Effector CD8-positive, alpha-beta T cell (primary cell): ENCODE measurements around the gene GALR1.
"Not testable (repeated sequence)": the region's sequence is repeated elsewhere in the genome, so short reads cannot be mapped to it uniquely, and the experiment has no call there.

Experiments
- DNase-seq: peaks from one replicate; lab custom pipeline; 2025; lab: John Stamatoyannopoulos, UW

GALR1 gene

GRCh38 chr18:77250926-77251729 lies 1.5 kb downstream of the GALR1 start:
- no peak for DNase-seq

- no peak for DNase-seq
These were observed 2.0 kb downstream of the GALR1 start for GRCh38 chr18:77251730-77252050.

DNA sequence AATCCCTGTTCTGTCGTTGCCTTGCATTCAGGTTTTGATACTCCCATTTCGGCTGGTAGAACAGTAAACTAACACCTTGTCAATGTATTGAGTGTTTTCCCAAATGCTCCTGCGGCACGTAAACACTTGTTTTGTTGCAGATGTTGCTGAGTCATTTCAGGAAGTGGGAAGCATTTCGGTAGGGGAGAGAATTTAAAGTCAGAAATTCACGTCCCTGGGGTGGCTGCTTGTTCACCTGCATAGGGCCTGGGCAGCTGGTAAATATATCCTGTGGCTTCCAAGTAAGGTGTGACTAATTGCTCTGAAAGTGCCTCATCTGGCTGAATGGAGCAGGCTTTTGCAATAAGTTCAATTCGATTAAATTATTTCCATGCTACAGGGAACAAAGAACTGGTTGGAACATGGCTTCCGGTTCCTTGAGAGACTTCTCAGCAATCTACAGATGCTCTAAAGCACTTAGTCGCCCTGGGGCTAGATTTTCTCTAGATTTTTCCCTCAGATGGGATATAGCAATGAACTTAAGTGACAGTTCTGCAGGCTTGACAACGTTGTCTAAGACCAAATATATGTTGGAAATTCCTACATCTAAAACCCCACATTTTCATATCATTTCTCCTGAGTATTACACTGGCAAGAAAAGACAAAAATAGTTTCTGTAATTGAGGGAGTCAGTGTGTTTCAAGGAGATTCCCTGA lies 5.2 kb downstream of the GALR1 start:
- no peak for DNase-seq

- no peak for DNase-seq
These were observed 5.9 kb downstream of the GALR1 start for GRCh38 chr18:77255426-77256105.

- DNase-seq, result no peak
These were observed 13.2 kb downstream of the GALR1 start for GRCh38 chr18:77262643-77263465.

DNA sequence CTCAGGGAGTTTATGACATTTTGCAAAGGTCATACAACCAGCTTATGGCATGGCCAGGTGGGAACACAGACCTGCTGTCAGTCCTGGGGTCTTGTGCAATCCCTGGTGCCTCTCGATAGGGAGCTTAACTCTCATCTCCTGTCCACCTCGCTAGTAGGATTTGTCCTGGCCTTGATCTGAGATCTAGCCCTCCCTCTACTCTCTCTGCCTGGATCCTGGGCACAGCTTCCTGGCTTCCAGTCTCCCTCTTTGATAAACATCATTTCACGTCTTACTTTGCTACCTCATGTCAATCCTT lies 13.8 kb downstream of the GALR1 start:
- DNase-seq, result no peak

DNA sequence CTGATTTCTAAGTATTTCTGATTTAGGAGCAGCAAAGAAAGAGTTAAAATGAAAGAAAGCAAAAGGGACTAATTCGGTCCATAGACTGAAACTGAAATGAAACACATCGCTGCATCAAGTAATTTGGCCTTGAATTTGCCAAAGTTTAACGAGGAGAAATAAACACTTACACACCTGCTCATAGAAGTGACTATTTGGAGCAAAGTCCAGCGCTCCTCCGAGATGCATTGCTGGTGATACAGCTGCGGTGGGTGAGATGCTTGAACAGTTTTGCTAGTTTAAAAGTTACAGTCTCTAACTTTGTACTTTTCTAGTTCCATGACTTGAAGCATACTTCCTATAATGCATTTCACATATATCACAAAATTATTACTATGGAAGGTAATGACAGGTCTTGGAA lies 18.3 kb downstream of the GALR1 start:
- DNase-seq, result no peak

- DNase-seq, result no peak
These were observed 18.8 kb downstream of the GALR1 start for GRCh38 chr18:77268456-77268855.

- DNase-seq, result no peak
These were observed 22.2 kb downstream of the GALR1 start for GRCh38 chr18:77271576-77272481.

DNA sequence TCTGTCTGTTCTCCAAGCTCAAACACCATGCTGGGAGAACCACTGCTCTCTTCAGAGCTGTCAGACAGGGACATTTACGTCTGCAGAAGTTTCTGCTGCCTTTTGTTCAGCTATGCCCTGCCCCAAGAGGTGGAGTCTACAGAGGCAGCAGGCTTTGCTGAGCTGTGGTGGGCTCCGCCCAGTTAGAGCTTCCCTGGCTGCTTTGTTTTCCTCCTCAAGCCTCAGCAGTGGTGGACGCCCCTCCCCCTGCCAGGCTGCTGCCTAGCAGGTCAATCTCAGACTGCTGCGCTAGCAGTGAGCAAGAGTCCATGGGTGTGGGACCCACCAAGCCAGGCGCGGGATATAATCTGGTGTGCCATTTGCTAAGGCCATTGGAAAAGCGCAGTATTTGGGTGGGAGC lies 41.2 kb downstream of the GALR1 start:
- DNase-seq, result not testable (repeated sequence)

DNA sequence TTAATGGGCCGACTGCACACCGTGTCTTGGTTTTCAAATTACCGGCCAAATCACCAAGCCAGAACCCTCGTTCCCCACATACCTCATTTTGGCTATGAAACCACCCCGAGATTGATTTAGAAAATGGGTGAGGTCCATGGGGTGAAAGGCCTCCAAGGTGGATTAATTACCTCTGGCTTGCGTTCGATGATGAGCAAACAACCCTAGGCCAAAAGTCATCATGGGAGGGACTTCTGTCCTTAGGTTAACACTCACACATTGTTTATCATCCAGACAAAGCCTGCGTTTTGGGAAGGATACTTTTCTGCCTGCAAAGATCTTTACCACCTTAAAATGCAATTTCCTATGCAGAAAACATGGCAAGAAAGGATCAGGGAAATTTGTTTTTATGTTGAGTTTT lies 48.5 kb downstream of the GALR1 start:
- DNase-seq, result no peak

DNA sequence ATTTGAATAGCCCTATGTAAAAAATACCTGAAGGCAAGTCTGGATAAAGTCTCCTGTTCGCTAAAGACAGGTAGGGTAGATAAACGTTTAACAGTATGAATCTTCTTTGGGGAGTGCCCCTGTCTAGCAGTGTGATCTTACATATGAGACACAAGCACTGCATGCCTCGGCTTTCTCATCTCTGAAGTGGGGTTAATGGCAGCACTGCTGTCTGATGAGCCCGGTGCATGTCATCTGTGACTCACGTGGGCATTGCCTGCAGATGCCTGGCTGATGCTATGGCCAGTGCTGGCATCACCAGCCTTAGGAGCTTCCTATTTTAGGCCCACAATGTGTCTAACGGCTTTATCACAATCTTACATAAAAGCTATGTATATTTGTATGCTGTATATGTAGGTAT lies 50.1 kb downstream of the GALR1 start:
- DNase-seq, result no peak

- DNase-seq, result no peak
These were observed 50.9 kb downstream of the GALR1 start for GRCh38 chr18:77300579-77300978.

DNA sequence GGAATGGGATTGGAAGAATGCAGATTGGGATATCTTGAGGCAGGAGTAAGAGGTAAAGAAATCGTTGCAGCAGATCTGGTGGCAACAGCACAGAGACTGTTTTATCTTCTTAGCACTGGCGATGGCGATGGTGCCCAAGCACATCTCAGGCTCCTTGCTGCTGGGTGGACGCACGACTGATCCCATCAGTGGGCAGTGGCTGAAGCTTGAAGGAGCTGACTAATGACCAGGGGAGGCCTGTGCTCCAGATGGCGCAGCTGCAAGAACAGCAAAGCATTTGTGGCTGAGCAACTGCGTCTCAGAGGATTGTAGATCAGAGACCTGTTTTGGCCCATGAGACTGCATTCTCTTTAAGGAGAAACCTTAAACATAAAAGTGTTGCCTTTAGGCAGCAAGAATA lies 54.6 kb downstream of the GALR1 start:
- no peak for DNase-seq

DNA sequence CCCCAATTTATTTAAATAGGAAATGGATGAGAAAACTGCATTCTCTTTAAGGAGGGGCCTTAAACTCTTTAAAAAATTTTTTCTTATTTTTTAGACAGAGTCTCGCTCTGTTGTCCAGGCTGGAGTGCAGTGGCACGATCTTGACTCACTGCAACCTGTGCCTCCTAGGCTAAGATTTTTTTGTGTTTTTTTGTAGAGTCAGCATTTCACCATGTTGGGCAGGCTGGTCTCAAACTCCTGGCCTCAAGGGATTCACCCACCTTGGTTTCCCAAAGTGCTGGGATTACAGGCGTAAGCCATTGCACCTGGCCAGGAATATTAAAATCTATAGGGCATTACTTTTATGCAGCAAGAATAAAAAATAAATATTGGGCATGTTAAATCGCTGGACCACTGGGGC lies 56.0 kb downstream of the GALR1 start:
- no peak for DNase-seq

GRCh38 chr18:77308216-77308615 lies 58.6 kb downstream of the GALR1 start:
- no peak for DNase-seq

DNA sequence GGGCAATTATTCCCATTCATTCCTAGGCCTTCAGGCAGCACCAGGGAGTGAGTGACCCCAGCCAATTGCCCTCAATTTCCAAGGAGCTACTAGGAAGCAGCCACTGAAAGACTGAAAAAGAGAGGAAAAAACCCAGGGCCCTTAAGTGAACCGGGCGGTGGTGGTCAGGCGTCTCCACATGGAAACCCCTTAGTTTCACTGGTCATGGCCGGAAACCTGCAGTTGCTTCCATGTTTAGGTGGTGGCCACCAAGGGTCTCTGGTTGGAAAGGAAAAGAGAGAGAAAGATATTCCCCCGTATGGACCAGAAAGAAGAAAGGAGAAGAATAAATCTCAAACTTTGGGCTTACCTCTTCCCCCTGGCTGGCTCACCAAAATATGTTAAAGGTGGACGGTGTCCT lies 64.9 kb downstream of the GALR1 start:
- no peak for DNase-seq

GRCh38 chr18:77314952-77315351 lies 65.3 kb downstream of the GALR1 start:
- no peak for DNase-seq

- DNase-seq, result no peak
These were observed 66.4 kb downstream of the GALR1 start for GRCh38 chr18:77316008-77316407.

DNA sequence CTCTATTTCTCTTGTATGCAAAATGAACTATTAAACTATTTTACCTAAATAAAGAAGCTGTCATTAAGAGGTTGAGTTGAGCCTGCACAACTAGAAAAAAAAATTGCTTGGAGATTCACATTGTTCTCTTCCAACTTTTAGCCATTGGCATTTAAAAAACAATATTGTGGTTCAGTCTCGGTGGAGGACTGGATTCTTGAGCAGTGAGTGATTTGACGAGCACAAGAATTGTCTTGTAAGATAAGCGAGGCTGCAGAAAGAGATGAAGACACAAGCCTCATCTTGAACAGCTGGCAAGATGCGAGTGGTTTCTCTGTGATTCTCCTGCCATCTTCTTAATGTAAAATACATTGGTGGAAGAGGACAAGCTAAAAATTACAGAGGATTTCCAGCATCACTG lies 67.0 kb downstream of the GALR1 start:
- no peak for DNase-seq

GRCh38 chr18:77320971-77321559 lies 71.4 kb downstream of the GALR1 start:
- no peak for DNase-seq
